Omental fat pad (tissue), 4 donors: ENCODE results near the gene MCRIP2. TPM values are rescaled to one million over a fixed set of nuclear protein-coding genes. Genes with fewer than 3 reads are reported as not detected.

Experiments used
- ATAC-seq: fragments of 150-250 bp; one replicate; pipeline ENCODE4 v1.9.1; 2016; ENCODE audit warnings: mild to moderate bottlenecking, moderate library complexity; ENCODE audit not compliant: low FRiP score
- DNase-seq: peaks from one replicate; pipeline ENCODE4 v3.0.0-alpha.2; 2019; ENCODE audit warnings: low spot score
- CTCF ChIP-seq, 3 donors: fragments of 450-650 bp; IDR thresholded peaks; one replicate each; pipeline ENCODE4 v1.5.1; 2016 to 2017; ENCODE audit warnings: antibody characterized with exemption in 3 of 3, mild to moderate bottlenecking in 3 of 3, moderate library complexity in 2 of 3
- total RNA-seq, 4 donors: library from RNA; depleted of rRNA; stranded (reverse); fragments of >200 nt; gene quantifications; one replicate each; pipeline ENCODE4 v1.1.0, GENCODE V29; 2016

MCRIP2 gene
- total RNA-seq, 4 donors from 2014 or later = 33.3 to 54.7 (median 41.3) TPM

DNA sequence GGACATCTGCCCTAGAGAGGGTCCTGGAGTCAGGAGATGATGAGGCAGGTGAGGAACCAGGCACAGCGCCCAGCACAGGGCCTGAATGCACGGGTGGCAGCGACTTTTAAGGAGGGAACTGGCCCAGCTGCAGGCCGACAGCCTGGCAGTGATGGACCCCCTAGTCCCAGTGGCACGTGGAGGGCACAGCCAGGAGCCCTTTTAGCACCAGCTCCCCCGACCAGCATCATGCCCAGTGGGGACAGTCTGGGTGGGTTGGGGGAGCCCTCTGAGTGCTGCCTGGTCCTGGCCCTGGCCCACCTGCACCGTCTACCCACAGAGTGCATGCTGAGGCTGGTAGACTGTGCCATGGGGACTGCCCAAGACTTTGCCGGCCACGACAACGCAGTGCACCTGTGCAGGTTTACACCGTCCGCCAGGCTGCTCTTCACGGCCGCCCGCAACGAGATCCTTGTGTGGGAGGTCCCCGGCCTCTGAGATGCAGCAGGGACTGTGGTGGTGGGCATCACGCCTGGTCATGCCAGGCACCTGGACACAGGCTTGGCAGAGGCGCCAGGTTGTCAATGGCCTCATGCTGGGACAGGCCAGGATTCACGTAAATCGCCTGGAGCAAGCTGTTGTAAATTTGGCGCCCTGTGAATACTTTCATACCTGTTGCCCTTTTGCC lies 25.6 kb downstream of the MCRIP2 start:
- DNase-seq (no peak), ATAC-seq (no peak)
- TF ChIP-seq CTCF (IDR thresholded peaks at IDR 0.05) = no peak

DNA sequence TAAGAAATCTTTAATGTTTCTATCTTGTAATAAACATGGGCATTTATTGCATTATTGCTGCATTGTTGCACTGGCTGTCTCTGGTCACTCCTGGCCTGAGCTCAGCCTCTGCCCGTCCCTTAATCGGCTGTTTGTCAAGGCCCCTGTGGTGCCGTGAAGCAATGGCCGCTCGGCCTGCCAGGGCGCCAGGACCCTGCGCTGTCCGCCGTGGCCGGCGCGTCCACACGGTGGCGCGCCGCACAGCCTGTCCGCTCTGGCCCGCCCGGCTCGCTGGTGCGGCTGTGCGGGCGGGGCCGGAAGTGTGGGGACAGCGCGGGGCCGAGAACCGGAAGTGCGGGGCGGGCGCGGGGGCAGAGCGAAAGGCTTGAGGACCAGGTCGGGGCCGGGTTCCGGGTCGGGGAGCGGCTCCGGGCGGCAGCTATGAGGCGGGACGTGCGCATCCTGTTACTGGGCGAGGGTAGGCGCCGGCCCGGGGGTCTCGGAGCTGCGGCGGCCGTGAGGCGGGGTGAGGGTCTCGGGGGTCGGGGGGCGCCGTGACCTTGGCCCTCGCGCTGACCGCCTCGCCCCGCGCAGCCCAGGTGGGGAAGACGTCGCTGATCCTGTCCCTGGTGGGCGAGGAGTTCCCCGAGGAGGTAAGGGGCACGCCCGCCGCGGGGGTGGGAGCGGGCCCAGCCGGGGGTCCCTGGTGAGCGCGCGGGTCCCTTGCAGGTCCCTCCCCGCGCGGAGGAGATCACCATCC lies 26.3 kb downstream of the MCRIP2 start, which contains the start of gene RHOT2:
TSS of gene RHOT2 (plus strand) at position 353 of the 739 bp plus-strand sequence. CDS start at position 421, 68 bp downstream.
- ATAC-seq (peak; percentile 91), DNase-seq (peak; percentile 74)
- peak in 2 of 3 donors; percentile 82 to 91 for TF ChIP-seq CTCF (IDR thresholded peaks at IDR 0.05)

- DNase-seq (no peak), ATAC-seq (peak; percentile 12)
- TF ChIP-seq CTCF (IDR thresholded peaks at IDR 0.05) = no peak
These were observed 27.0 kb downstream of the MCRIP2 start for GRCh38 chr16:668519-669171.

DNA sequence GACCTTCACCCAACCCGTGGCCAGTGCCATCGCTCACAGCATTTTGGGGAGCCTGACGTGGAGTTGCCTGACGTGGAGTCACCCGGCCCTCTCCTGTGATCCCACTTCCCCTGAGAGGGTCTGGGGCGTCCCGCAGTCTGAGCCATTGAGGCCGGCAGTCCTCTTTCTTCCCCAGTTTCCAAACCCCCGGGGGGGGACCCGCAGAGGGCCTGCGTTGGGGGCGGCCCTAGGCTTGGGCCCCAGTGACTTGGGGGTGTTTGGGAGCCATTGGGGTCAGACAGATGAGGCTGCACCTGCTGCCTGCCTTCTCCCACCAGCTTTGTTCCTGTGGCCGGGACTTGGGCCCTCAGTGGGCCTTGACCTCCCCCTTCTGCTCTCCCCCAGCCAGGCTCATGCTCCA lies 28.0 kb downstream of the MCRIP2 start:
- no peak for TF ChIP-seq CTCF (IDR thresholded peaks at IDR 0.05)
- no peak for ATAC-seq
- DNase-seq = no peak

GRCh38 chr16:670485-671352 lies 29.1 kb downstream of the MCRIP2 start:
- TF ChIP-seq CTCF (IDR thresholded peaks at IDR 0.05) = no peak
- no peak for ATAC-seq
- DNase-seq = no peak

- TF ChIP-seq CTCF (IDR thresholded peaks at IDR 0.05) = no peak
- ATAC-seq (no peak), DNase-seq (no peak)
These were observed 29.9 kb downstream of the MCRIP2 start for GRCh38 chr16:671353-672131.
